ENCODE results near the gene ERC2. TPM values are rescaled to one million over a fixed set of nuclear protein-coding genes. Genes with fewer than 3 reads are reported as not detected.

Gene ERC2
- total RNA-seq, 1 donor from 2014 or later = 0.76 TPM

- intact Hi-C loops (cut with DNase I) = no loop called here
- DNase-seq (ENCODE audit: missing footprints) = no peak
- no peak for ATAC-seq
Measured at GRCh38 chr3:55894605-55895004, 573.7 kb downstream of the ERC2 start.

GRCh38 chr3:55893045-55893664 is 575.1 kb downstream of the ERC2 start:
- ATAC-seq (no peak), DNase-seq (ENCODE audit: missing footprints) (no peak)
- intact Hi-C loops (cut with DNase I) = no loop called here

- DNase-seq (ENCODE audit: missing footprints) (no peak), ATAC-seq (no peak)
- intact Hi-C loops (cut with DNase I) = no loop called here
Measured at GRCh38 chr3:55891106-55891505, 577.2 kb downstream of the ERC2 start.

GRCh38 chr3:55888282-55888885 is 579.9 kb downstream of the ERC2 start:
- intact Hi-C loops (cut with DNase I) = no loop called here
- peak; percentile 28 for ATAC-seq
- no peak for DNase-seq (ENCODE audit: missing footprints)

GRCh38 chr3:55885721-55886120 is 582.5 kb downstream of the ERC2 start:
- DNase-seq (ENCODE audit: missing footprints) = no peak

GRCh38 chr3:55884491-55885285 is 583.6 kb downstream of the ERC2 start:
- intact Hi-C loops (cut with DNase I) = no loop called here
- ATAC-seq = no peak
- no peak for DNase-seq (ENCODE audit: missing footprints)

More at GRCh38 chr3:55885721-55886120, 582.5 kb downstream of the ERC2 start:
- intact Hi-C loops (cut with DNase I) = no loop called here
- no peak for ATAC-seq

GRCh38 chr3:55884066-55884465 is 584.2 kb downstream of the ERC2 start:
- DNase-seq (ENCODE audit: missing footprints) (no peak), ATAC-seq (no peak)
- intact Hi-C loops (cut with DNase I) = no loop called here

GRCh38 chr3:55882006-55882405 is 586.3 kb downstream of the ERC2 start:
- DNase-seq (ENCODE audit: missing footprints) (no peak), ATAC-seq (no peak)
- intact Hi-C loops (cut with DNase I) = no loop called here

- intact Hi-C loops (cut with DNase I) = no loop called here
- DNase-seq (ENCODE audit: missing footprints) (no peak), ATAC-seq (no peak)
Measured at GRCh38 chr3:55880357-55880756, 587.9 kb downstream of the ERC2 start.

GRCh38 chr3:55879901-55880331 is 588.4 kb downstream of the ERC2 start:
- DNase-seq (ENCODE audit: missing footprints) (no peak), ATAC-seq (no peak)
- intact Hi-C loops (cut with DNase I) = no loop called here

GRCh38 chr3:55877703-55878102 is 590.6 kb downstream of the ERC2 start:
- DNase-seq (ENCODE audit: missing footprints) = no peak
- ATAC-seq = no peak
- intact Hi-C loops (cut with DNase I) = no loop called here

- intact Hi-C loops (cut with DNase I) = no loop called here
- no peak for ATAC-seq
- no peak for DNase-seq (ENCODE audit: missing footprints)
Measured at GRCh38 chr3:55876560-55876959, 591.7 kb downstream of the ERC2 start.

- DNase-seq (ENCODE audit: missing footprints) (no peak), ATAC-seq (no peak)
- intact Hi-C loops (cut with DNase I) = no loop called here
Measured at GRCh38 chr3:55875113-55875512, 593.2 kb downstream of the ERC2 start.

- DNase-seq (ENCODE audit: missing footprints) (no peak), ATAC-seq (no peak)
- intact Hi-C loops (cut with DNase I) = no loop called here
Measured at GRCh38 chr3:55873523-55874254, 594.6 kb downstream of the ERC2 start.

GRCh38 chr3:55870594-55870993 is 597.7 kb downstream of the ERC2 start:
- DNase-seq (ENCODE audit: missing footprints) (no peak), ATAC-seq (no peak)
- intact Hi-C loops (cut with DNase I) = no loop called here

- ATAC-seq (no peak), DNase-seq (ENCODE audit: missing footprints) (no peak)
- intact Hi-C loops (cut with DNase I) = no loop called here
Measured at GRCh38 chr3:55868347-55868746, 599.9 kb downstream of the ERC2 start.

- intact Hi-C loops (cut with DNase I) = no loop called here
- ATAC-seq (no peak), DNase-seq (ENCODE audit: missing footprints) (no peak)
Measured at GRCh38 chr3:55863028-55863427, 605.2 kb downstream of the ERC2 start.

- no peak for ATAC-seq
Measured at GRCh38 chr3:55860049-55860721, 608.1 kb downstream of the ERC2 start.

GRCh38 chr3:55859305-55859704 is 609.0 kb downstream of the ERC2 start:
- intact Hi-C loops (cut with DNase I) = no loop called here
- DNase-seq (ENCODE audit: missing footprints) (no peak), ATAC-seq (no peak)

More at GRCh38 chr3:55860049-55860721, 608.1 kb downstream of the ERC2 start:
- intact Hi-C loops (cut with DNase I) = no loop called here
- DNase-seq (ENCODE audit: missing footprints) = no peak

All from Right ventricle myocardium inferior (tissue), 1 donor.